HG03575 (cell line): ENCODE data around the gene SWAP70.

ENCODE experiments used
- ATAC-seq: cut with Tn5 transposase; IDR thresholded peaks from one replicate; pipeline ENCODE4 v1.9.1; 2021; ENCODE audit not compliant: unreplicated experiment, insufficient number of reproducible peaks, low FRiP score; ENCODE audit errors: extremely low read depth

Gene SWAP70

DNA sequence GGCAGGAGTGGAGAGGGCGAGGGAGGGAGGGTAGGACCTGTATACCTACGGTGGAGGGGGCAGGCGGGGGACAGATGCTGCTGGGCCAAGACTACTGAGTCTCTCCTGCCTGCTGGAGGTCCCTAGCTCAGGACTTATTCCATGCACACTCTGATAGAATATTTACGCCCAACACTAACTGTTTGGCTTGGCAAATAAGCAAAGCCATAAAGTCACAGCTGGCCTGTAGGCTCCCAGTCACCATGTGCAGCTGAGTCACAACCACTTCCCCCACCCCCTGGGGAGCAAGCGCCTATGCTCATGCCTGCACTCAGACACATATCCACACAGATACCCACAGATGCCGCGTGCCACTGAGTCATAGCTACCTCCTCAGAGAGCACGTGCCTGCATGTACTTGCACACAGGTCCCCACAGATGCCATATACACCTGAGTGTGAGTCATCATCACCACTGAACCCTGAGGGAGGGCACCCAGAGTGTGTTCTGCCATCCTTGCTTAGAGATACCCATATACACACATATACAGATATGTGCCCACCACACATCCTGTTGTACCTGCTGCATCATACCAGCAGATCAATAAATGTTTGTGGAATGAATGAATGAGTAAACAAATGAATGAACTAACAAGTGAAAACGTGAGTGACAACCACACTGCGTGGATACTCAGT, 95.8 kb downstream of the SWAP70 start:
- ATAC-seq = peak; percentile 38

DNA sequence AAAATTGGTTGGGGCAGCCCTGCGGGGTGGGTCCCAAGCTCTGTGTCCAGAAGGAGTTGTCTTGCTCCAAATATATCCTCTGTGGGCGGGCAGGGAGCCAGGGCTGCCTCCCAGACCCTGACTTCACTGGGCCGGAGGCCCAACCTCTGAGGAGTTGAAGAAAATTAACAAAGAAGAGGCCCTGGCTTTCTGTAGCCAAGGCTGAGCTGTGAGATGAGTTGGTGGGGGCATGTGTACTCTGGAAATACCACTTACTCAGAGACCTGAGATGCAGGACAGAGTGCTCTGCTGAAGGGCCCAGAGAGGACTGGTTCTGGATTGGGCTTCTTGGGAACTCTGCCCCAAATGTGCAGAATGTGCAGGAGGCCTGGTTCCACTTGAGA, 96.3 kb downstream of the SWAP70 start:
- no peak for ATAC-seq

DNA sequence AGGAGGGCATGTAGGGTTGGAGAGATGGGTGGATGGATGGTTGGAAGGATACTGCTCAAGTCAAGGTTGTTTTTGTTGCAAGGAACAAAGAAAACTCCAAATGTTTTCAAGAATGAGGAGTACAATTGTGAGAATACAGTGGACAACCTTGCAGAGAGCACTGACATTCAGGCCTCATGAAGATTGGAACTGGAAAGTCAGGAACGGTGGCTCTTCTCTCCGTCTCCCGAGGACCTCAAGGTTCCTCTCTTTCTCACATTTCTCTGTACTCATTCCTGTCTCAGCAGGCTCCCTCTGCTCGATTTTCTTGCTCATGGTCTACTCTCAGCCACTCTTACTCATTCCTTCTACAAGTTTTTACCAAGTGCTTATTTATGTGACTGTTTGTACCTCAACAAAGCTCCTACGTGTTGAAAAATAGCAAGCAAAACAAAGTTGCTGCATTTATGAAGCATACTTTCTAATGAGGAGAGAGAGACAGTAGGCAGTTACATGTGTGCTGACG, 97.6 kb downstream of the SWAP70 start:
- ATAC-seq = no peak

DNA sequence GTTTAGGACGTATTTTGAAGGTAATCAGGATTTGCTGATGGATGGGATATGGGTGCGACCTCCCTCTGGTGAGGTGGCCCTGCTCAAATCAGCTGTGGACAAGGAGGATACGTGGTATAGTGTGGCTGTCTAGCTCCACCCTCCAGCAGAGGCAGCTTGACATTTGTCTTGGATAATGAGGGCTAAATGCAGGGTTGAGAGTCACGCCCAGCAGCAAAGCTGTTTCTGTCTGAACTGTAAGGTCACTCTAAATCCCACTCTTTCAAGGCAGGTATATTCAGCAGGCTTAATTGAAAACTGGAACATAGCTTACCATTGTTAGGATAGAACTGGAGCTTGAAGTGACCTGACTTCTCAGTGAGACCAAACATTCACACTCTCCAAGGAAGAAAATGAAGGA, 98.7 kb downstream of the SWAP70 start:
- ATAC-seq = no peak

DNA sequence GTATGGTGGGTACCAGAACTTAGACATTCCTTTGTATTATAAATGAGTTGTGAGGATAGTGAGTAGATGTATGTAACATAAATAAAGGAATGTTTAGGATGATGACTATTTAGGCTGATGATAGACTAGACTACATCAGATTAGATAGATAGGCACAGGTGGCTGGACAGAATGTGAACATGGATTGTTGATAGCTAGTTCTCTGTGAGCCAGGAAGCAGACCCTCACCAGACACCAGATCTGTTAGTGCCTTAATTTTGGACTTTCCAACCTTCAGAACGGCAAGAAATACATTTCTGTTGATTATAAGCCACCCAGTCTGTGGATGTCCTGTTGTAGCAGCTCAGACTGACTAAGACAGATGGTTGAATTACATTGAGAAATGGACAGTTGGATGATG, 99.4 kb downstream of the SWAP70 start:
- ATAC-seq = no peak

DNA sequence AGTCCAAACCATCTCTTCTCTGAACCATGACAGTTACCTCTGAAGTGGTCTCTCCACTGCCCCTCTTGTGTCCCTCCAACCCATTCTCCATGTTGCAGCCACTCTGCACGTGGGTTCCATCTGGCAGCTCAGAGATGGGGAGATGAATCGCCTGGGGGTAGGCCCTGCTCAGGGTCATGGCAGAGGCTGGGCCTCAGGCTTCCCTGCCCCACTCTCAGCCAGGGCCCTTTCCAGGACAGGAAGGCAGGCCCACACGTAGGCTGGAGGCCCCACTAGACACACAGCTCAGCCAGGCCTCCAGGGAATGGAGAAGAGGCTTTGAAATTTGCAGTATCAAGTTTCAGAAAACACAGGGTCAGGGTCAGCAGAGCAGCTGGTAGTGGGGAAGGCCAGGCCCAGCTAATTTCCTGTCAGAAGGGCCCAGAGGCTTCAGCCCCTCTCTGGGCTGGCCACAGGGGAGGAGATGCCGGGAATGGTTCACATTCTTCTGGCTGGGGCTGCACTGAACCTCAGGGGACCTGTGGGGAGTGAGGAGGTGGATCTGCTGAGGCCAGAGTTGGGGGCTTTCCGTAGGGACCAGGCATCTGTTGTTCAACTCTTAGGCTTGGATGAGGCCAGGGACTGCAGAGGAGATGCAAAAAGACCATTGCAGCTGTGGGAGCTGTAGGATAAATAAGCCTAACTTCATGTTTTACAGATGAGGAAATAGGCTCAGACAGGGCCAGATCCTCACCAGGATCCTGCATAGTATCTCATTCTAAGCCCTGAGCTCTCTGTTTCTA, 101.6 kb downstream of the SWAP70 start:
- no peak for ATAC-seq

DNA sequence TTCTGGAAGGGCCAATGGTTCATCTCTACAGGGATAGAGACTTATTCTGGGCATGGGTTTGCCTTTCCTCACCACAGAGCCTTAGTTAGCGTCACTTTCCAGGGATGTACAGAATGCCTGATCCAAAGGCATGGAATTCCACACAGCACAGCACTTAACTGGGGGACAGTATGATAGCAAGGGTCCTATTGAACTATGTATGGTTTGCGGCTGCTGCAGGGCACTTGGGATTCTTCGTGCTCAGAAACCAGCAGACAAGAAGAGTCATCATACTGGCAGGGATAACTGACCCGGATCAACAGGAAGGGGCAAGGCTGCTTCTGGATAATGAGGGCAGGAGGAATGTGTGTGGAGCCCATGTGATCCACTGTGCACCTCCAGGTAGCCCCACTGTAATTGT, 105.7 kb downstream of the SWAP70 start:
- no peak for ATAC-seq

DNA sequence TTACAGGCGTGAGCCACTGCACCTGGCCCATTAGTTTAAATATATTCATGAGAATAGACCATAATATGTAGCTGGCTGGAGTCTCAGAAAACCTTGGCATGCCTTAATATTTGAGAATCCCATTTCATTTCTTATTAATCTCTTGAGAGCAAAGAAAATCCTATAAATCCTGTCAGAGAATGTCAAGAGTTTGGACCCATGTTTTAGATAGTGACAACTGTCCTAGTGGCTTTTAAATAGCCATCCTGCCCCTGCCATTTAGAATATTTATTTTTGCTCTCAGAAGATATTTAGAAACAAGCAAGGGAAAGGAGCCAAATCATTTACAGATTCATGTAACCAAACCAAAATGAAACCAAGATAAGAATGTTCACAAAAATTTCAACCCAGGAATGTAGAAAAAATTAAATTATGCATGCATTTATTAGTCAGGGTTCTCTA, 107.2 kb downstream of the SWAP70 start:
- ATAC-seq = no peak

DNA sequence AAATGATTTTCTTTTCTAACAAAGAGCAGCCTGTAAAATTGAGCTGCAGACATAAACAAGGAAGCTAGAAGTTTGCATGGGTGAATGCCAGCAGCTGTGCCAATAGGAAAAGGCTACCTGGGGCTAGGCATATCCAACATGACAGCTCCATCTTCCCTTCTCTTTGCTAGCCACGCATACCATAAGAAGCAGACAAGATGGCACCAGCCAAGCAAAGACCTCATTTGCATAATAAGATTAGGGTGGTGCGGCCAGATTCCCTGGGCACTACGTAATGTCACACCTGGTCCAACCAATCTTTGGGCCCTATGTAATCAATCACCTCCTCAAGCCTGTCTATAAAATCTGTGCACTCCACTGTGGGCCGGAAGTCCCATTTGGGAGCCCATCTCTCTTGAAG, 108.3 kb downstream of the SWAP70 start:
- no peak for ATAC-seq

DNA sequence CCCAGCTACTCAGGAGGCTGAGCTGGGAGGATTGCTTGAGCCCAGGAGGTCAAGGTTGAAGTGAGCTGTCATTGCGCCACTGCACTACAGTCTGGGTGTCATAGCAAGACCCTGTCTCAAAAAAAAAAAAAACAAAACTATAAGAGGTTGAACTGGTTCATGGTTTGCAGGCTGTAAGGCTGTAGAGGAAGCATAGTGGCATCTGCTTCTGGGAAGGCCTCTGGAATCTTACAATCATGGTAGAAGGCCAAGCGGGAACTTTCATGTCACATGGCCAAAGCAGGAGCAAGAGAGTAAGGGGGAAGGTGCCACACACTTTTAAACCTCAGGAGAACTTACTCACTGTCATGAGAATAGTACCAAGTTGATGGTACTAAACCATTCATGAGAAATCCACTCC, 109.6 kb downstream of the SWAP70 start:
- no peak for ATAC-seq

DNA sequence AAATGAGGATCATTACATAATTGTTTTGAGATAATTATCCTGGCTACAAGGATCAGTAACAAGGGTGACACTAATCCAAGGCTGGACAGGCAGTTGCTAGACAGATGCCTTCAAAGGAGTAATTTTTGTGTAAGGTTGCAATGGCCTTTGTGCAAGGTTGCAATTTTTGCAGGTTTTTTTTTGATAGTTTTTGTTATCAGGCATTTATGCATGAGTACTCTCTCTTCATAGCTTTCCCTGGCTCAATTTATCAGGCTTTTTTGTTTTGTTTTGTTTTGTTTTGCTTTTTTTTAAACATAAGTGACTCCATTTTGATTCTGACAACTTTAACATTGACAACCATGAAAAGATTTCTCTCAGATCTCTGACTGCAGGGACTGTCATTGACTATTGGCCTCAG, 110.2 kb downstream of the SWAP70 start:
- ATAC-seq = no peak

DNA sequence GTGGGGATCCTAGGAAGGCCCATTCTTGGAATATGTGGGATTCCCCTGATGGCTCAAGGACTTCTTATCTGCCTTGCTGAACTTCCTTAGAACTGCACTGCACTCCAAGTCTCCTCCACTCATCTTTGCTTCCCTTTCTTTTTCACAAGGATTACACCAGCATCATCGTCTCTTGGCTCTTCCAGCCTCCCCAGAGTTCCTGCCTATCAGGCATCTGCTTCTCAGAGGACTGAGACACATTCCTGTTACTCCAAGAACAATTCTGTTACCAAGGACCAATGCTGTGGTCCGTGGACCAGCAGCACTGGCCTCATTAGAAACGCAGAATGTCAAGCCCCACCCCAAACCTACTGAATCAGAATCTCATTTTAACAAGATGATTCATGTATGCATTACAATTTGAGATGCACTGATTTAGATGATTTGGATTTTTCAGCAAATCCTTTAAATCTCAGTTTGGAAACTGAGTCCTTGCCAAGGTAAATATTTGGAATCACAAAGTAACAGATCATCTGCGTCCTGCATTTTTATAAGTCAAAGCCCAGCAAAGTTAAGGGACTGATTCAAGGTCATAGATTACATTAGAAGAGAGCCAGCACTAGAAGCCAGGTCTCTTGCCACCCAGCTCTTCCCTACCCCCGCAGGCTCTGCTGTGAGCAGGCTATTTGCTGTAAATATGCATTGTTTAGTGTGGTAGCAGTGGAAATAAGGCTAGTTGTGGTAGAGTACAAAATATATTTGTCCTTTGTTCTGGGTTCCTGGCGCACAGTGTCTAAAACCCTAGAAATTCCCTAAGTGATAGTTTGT, 110.9 kb downstream of the SWAP70 start:
- no peak for ATAC-seq

DNA sequence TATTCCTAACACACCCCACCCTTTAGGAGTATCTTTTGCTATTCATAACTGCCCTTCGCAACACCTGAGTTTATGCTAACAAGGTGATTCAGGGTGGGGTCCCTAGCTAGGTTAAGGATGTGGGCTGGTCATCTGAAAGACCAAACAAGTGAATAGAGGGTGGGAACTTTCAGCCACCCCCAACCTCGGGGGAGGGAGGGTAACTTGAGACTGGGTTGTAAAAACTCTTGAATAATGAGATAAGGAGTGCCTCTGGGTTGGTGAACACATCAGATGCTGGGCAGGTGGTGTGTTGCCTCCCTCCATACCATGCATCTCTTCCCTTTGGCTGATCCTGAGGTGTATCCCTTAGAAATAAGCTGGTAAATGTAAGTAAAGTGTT, 111.5 kb downstream of the SWAP70 start:
- no peak for ATAC-seq

DNA sequence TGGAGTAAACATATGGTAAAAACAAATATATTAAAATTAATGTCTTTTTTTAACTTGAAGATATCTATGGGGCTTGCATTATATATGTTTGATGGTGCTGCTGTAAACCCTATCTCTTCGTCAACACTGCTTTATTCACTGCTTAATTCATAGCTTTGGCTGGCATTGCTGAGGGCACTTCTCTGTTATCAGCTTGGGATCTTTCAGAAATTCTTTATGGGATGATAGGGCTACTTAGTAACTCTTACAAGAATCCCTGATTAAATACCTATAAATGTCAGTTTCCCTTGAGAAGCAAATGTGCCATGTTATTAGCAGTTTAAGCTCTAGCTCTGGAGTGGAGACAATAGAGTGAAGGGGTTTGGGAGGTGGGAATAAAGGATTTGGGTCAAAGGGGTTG, 112.3 kb downstream of the SWAP70 start:
- no peak for ATAC-seq

DNA sequence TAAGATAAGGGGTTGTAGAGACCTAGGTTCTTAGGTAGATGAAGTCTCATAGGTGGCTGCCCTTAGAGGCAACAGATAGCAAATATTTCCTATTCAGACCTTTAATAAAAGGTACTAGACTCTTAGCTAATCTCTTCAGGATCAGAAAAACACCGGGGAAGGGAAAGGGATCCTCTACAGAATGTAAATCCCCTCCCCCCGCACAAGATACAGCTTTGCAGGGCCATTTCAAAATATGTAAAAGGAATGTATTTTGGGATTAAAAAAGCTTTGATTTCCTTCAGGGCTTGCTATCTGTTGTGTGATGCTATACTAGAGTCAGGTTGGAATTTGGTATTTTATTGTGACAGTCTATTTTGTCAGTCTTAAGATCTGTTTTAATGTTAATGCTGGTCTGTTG, 113.2 kb downstream of the SWAP70 start:
- no peak for ATAC-seq

DNA sequence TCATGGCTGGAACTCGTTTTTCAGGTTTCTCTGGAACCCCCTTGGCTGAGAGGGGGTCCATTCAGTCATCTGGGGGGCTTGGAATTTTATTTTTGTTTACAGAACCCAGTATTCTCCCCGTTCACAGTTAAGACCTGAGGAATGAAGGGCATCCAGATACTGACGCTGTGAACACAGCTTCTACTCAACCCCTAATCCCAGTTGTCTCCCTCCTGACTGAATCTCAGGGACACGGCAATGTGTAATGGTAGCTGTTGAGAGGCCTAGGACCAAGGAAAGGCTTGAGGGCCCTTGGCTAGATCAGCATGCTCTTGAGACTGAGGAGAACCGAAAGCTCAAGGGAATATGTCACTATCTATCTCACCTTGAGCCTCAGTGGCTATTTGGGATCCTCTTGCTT, 113.6 kb downstream of the SWAP70 start:
- ATAC-seq = no peak

DNA sequence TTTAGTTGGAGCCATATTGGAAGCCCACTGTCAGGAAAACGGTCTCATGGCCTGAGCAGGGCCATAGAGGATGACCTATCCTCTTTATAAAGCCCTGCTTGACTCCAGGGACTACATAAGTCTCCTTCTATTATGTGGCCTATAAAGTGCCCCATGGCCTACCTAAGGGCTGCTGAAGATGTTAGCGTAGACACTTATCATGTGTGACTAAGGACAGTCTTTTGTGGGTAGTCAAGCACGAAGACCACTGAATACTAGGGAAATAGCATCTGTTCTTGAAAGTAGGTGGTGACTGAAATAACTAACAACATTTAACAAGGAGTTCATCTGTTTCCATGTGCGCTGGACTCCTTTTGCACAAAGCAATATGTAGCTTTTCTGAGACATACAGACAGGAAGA, 117.1 kb downstream of the SWAP70 start:
- no peak for ATAC-seq

DNA sequence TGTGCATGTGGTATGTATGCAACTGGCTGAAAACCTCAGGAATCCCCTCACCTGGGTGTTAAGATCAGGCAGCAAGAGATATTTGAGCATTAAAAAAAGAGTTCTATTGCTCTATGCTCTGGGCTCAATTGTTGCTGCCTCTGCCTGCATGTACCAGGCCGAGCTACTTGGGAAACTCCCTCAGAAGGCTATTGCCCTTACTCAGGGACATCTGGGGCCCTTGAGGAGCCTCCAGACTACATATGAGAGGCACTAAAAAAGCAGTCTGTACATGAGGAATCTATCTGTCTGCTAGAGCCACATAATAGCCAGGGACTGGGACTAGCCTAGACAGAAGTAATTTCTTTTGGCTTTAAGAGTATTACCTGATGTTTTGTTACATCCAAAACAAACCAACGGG, 120.1 kb downstream of the SWAP70 start:
- ATAC-seq = no peak

DNA sequence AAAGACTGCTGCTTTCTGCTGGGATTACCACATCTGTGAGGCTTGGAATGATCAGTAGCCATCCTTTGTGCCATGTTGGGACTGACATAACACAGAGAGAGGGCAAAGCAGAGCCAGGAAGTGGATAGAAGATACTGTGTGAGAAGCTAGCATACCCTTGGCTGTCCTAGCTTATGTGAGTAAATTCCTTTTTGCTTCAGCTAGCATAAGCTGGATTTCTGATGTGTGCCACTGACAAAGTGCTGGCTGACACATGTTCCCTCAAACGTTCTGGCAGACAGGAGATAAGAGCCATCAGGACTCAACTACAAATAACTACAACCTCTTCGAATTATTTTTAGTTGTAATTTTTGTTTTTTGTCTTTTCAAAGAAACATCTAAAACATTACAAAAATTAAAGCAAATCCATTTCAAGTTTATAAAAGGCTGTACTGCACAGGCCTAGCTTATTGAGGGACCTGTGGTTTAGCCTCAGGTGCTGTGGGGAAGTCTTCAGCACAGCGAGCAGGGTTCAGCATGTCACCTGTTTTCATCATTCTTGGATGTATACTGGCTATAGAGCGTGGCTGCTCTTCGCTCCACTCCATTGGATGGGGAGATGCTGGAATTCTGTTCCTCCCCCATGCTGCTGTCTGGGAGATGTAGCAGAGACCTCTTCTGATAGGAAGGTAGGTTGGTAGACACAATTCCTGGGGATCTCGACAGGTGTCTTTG, 120.9 kb downstream of the SWAP70 start:
- ATAC-seq = no peak
